NCI-H146 (cell line): ENCODE measurements around the gene FFAR4.

Experiments
- DNase-seq: peaks from one replicate; lab custom pipeline; 2025; lab: John Stamatoyannopoulos, UW

FFAR4 gene

DNA sequence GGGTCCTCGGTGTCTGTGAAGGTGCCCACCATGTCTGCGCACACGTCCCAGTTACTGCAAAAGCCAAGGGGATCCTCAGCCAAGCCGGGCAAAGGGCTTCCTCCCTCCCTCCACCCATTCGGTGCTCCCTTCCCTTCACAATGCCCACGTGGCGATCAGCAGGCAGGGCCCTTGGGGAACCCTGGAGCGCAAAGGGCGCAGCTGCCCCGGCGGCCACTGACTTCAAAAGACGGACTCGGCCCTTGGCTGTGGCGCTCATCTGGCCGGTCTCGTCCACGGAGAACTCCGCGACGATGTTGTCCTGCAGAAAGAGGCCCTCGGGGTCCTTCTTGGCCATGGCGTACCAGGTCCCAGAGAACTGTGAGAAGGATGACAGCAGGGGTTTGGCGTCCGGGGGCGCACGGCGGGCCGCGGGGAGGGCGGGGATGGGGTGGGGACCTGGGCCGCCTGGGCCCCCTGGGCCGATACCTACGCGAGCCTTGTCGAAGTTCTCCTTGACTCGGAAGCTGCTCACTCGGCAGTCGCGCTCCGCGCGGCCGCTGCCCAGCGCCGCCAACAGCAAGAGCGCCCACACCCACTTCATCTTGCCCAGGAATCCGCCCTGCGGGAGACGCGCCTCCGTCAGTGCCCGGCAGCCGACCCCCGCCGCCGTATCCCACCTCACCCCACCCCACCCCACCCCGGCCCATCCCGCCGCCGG is 34.1 kb downstream of the FFAR4 start:
- DNase-seq: peak; percentile 50

- DNase-seq: peak; percentile 68
These were observed 34.8 kb downstream of the FFAR4 start, which contains the start of gene RBP4 for GRCh38 chr10:93601146-93601773. RBP4 (minus strand) TSS chr10:93601235; CDS start chr10:93601028, 207 bp downstream.

DNA sequence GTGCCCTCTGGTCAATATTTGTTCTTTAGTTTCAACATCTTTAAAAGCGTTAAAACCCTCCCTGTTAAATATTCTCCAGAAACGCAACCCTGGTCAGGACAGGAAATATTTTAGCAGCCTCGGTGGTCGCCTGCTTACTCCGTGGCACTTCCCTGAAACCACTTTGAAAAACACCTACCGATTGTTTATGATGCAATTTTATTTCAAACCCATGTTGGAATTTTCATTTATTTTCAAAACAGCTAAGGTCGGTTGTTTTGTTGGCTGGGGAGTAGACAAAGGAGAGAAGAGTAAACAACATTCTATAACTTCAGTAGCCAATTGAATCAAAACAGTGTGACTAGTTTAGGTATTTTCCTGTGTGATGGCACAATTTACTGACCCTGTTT is 35.3 kb downstream of the FFAR4 start:
- DNase-seq: no peak

DNA sequence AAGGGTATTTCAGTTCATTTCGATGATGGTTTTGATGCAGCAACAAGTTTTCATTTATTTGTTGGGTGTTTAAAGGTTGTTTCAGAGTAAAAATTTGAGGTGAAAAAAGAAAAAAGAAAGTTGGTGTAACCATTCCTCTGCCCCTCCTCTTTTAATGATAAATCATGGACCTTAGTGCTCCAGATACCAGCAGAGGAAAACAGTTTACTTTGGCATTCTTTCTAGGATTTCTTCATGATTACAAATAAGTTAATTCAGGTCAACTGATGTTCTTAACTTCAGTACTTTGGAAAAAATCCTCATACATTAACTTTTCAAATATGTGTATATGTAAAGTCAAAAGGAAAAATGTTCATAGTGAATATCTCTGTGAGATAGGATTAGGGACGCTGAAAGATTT is 36.6 kb downstream of the FFAR4 start:
- no peak for DNase-seq

DNA sequence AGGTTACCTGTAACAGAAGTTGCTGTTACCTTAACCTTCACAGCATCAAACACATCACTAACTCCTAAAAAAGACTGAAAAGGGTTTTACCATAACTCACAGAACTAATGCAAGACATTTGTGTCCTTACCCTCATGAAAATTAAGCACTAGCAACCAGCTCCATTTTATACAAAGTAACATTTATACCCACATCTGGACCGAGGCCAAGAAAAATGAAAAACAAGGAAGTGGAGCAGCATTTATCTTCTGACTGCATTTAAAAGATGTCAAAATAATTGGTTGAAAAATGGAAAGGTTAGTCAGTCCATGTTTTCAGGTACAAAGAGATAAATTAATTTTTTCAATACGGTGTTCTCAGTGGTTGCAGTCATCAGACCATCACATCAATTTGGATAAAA is 37.7 kb downstream of the FFAR4 start:
- no peak for DNase-seq

DNA sequence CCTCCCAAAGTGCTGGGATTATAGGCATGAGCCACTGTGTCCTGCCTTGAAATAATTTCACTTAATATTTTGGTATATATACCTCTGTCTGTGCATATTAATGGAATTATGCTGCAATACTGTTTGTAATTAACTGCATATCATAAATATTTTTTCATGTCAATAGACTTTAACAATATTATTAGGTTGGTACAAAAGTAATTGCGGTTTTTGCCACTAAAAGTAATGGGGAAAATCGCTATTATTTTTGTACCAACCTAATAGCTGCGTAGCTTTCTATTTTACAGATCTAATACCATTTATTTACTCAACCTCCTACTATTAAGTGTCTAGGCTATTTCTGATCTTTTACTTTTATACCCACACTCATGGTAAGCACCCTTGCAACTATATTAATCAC is 42.0 kb downstream of the FFAR4 start:
- DNase-seq: no peak

DNA sequence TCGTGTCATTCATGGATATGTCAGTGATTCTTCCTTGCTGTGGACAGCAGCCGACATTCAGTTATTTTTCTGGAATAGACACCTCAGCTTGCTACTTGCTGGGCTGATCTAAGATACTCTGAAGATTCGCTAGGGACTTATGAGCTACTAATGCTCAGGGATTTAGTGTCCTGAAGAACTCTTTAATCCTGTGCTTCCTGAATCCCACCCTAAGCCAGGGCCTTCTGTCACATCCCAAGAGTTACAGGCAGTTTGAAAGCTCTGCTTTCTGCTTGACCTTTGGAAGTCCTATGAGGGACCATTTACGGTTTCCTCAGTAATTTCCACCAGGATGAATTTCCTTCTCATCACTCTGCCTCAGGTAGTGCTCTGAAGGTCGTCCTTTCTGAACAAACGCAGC is 45.8 kb downstream of the FFAR4 start, which contains the start of gene PDE6C:
TSS of gene PDE6C (plus strand) at position 227 of the 400 bp plus-strand sequence. CDS start 189 bp downstream, outside the sequence.
- DNase-seq: no peak

DNA sequence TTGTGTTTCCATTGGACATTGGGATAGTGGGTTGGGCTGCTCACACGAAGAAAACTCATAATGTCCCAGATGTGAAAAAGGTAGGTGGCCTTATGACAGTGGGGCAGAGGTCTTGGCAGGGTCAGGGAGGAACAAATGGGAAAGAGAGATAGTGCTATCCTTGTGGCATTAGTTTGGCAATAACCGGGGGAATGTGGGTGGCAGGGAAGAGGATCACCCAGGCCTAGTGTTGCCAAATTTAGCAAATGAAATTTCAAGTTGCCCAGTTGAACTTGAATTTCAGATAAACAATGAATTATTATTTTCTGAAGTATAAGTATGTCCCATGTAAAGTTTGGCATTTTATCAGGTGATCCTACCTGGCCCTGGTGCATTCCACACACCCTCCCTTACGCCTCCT is 46.7 kb downstream of the FFAR4 start:
- DNase-seq: no peak

- DNase-seq: no peak
These were observed 47.8 kb downstream of the FFAR4 start for GRCh38 chr10:93614101-93614825.

- no peak for DNase-seq
These were observed 49.2 kb downstream of the FFAR4 start for GRCh38 chr10:93615576-93616235.

DNA sequence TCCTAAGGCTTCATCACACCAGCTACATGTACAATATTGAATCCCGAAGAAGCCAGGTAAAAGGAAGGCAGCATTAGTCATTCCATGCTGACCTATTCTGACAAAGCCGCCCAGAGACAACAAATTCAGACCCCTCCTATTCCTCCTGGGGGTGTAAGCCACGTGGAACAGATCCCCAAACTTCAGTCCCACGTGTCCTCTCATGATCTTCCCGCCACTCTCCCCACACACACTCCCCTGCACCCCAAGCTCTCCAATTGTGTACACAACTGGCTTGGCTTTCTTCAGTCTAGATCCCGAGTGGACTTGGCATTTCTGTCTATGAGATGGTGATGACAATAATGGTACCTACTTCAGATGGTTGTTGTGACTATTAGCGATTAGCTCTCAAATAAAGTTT is 54.5 kb downstream of the FFAR4 start:
- DNase-seq: no peak

- no peak for DNase-seq
These were observed 56.5 kb downstream of the FFAR4 start for GRCh38 chr10:93622942-93623341.

GRCh38 chr10:93628858-93629257 is 62.4 kb downstream of the FFAR4 start:
- no peak for DNase-seq

GRCh38 chr10:93629647-93630305 is 63.3 kb downstream of the FFAR4 start:
- peak; percentile 4 for DNase-seq

GRCh38 chr10:93630625-93631557 is 64.4 kb downstream of the FFAR4 start:
- DNase-seq: peak; percentile 14
